GM18951 (cell line): ENCODE data around the gene COL26A1.
"Not testable (repeated sequence)": the region's sequence is repeated elsewhere in the genome, so short reads cannot be mapped to it uniquely, and the experiment has no call there.

ENCODE experiments used
- POLR2A ChIP-seq: IDR thresholded peaks from 4 replicates; pipeline ENCODE4 v1.6.1; 2011; ENCODE audit warnings: mild to moderate bottlenecking; ENCODE audit not compliant: insufficient read length, insufficient read depth; ENCODE audit errors: extremely low read depth
- in situ Hi-C: fragments of 300-500 bp; cut with MboI; formaldehyde crosslinking; loops from one replicate; pipeline ENCODE4 v1.12.0; 2022; ENCODE audit warnings: low sequenced_read_pairs, mixed read lengths, inconsistent platforms; ENCODE audit not compliant: unreplicated experiment

The COL26A1 gene

DNA sequence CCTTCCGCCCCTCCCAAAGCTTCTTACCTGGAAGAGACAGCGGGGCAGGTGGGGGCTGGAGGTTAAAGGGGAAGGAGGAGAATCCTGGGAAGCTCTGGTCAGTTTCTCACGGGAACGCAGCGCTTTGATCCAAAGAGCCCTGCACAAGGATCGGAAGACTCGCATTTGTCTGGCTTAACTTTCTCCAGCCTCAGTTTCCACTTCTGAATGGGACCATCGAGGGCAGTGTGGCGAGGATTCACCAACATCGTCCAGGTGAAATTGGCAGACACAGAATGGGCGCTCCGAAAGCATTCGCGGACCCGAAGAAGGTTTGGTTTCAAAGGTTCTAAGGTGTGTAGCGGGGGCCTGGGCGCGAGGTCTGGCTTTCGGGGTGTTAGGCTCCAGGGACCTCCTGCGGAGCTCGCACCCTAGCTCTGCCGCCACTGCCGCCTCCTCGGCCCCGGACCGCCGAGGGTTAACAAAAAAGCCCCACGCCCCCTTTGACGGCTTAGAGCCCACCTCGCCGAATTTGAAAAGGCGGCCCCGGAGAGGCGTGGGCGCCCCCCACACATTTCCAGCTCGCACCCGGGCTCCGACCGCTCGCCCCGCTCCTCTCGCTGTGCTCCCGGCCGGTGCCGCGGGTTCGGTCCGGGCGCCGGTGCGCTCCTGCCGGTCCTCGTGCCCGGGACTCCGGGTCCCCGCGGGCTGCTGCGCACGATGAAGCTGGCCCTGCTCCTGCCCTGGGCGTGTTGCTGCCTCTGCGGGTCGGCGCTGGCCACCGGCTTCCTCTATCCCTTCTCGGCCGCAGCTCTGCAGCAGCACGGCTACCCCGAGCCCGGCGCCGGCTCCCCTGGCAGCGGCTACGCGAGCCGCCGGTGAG lies at the start of gene COL26A1:
TSS of gene COL26A1 (plus strand) at position 542 of the 862 bp plus-strand sequence. CDS start at position 700, 158 bp downstream.
- in situ Hi-C loops = loop anchor here (10.0 kb wide), 1 partner anchor 82 kb away; no protein-coding TSS in a partner anchor
- no peak for TF ChIP-seq POLR2A

DNA sequence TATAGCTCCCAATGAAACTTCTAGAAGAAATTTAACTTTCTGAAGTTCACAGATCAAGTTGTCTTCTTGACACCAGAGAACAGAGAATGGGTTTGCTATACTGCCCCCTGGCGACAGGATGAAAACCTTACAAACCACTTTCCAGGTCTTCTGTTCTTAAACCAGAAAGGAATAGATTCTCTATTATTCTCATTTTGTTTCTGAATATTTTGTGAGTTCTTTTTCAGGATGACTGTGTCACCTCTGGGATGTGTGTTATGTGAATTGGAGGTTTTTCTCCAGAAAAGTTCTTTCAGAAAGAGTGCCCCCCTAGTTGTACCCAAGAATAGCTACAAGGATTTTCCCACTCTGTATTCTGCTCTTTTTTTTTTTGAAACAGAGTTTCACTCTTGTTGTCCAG lies 47.3 kb upstream of the COL26A1 start:
- no peak for TF ChIP-seq POLR2A
- in situ Hi-C loops = no loop called here

DNA sequence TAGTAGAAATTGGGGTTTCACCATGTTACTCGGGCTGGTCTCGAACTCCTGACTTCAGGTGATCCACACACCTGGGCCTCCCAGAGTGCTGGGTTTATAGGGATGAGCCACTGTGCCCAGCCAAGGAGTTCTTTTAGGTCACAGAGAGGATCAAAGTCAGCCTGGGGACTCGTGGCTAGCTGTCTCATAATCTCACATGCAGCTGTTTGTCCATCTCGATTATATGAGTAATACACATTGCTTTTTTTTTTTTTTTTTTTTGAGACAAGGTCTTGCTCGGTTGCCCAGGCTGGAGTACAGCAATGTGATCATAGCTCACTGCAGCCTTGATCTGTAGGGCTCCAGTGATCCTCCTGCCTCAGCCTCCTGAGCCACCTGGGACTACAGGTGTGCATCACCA lies 43.3 kb upstream of the COL26A1 start:
- in situ Hi-C loops = no loop called here
- TF ChIP-seq POLR2A = no peak

DNA sequence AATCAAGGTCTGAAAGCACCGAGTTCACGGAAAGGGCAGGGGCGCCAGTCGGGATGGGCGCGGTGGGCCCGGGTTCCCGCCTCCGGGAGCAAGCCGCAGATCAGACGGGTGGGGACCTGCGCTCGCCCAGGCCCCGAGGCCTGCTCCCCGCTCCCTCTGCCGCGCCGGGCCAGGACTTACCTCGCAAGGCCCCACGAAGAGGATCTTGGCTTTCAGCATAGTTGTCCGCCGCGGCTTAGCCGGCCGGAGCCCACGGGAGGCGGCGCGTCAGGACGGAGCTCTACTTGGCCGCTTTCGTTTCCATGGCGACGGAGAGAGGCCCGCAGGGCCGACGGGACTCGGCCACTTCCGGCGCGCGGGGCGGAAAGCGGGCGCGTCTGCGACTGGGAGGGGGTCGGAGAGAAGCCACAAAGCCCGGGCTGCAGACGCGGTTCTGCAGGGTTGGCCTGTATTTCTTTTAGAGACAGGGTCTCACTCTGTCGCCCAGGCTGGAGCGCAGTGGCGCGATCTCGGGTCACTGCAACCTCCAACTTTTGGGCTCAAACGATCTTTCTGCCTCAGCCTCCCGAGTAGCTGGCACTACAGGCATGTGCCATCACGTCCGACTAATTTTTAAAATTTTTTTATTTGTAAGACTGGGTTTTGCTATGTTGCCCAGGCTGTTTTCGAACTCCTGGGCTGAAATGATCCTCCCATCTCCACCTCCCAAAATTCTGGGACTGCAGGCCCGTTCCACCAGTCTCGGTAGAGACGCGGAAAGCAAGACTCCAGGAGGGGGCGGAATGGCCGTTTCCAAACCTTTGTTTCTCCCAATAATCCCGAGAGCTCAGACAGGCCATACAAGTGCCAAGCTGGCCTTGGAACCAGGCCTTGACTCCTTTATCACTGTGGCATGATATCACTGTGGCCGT lies 40.9 kb upstream of the COL26A1 start, which contains the start of gene IFT22:
TSS of gene IFT22 (minus strand) at position 322 of the 911 bp plus-strand sequence. CDS start at position 219, 103 bp downstream.
- in situ Hi-C loops = no loop called here
- TF ChIP-seq POLR2A = peak; percentile 73

DNA sequence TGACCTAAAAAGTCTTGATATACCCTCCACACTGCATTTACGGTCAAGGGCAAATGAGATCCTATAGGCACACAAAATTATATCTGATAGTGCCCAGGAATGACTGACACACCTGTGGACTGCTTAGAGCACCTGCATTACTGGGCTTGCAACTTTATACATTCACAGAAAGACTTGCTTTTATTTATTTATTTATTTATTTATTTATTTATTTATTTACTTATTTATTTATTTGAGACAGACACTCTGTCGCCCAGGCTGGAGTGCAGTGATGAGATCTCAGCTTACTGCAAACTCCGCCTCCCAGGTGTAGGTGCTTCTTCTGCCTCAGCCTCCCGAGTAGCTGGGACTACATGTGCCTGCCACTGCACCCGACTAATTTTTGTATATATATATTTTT lies 34.5 kb upstream of the COL26A1 start:
- in situ Hi-C loops = no loop called here

DNA sequence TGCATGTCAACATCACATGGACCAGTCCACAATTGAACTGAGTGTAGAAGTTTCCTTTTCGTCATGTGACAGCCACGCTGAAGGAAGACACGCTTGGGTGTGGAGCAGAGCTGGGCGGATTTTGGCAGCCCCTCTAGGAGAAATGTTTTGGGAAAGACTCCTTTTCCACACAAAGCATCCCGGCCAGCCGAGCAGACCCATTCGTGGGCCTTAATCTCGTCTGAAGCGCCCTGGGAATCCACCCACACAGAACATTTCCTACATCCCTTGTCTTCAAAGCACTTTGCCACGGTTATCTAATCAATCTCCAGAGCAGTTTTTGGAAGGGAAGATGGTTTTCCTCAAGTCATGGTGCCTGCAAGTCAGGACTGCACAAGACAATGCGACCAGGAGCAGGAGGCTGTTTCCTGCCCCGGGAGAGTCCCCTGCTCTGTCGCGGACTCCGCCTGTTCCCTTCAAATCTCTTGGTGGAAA lies 32.6 kb upstream of the COL26A1 start:
- no peak for TF ChIP-seq POLR2A
- in situ Hi-C loops = no loop called here

More for the DNA sequence above, 34.5 kb upstream of the COL26A1 start:
- TF ChIP-seq POLR2A = no peak

DNA sequence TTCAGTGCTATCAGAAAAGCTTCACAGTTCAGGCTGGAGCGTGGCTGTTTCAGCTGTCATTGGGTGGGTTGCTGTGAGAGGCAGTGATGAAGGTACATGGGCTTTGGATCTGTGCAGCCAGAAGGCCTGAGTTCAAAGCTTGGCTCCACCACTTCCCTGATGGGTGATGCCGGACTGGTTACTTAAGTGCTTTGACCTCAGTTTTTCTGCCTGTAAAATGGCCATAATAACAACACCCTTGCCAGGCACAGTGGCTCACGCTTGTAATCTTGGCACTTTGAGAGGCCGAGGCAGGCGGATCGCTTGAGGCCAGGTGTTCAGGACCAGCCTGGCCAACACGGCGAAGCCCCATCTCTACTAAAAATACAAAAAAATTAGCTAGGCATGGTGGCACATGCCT lies 30.6 kb upstream of the COL26A1 start:
- in situ Hi-C loops = no loop called here

DNA sequence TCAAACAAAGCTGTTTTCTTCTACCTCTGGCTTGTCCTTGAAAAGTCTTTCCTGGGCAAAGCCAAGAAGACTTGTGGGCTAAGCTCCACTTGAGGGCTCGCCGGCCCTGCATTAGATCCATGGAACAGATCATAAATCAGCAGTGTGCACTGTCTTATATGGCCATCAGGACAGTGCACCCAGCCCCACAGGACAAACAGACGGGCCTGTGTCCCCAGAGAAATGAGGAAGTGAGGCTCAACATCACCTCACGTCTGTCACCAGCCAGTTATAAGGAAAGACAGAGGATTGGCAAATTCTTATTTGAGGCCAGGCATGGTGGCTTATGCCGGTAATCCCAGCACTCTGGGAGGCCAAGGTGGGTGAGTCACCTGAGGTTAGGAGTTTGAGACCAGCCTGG lies 28.8 kb upstream of the COL26A1 start:
- no peak for TF ChIP-seq POLR2A

More for the DNA sequence above, 30.6 kb upstream of the COL26A1 start:
- no peak for TF ChIP-seq POLR2A

DNA sequence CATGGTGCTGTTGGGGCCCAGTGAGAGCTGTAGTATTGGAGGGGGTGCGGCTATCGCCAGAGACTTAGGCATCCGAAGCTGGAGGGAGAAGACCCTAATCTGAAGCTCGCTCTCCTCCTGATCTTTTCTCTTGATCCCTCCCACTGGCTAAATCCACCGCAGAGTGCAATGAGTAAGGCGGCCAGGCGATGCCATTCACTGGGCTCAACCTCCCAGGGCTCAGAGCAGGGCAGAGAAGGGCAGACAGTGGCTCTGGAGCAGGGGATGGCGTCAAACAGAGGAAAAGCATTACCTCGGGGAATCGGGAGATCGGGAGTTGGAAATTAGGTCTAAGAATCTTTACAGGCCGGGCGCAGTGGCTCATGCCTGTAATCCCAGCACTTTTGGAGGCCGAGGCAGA lies 22.3 kb upstream of the COL26A1 start:
- no peak for TF ChIP-seq POLR2A
- in situ Hi-C loops = no loop called here

More for the DNA sequence above, 28.8 kb upstream of the COL26A1 start:
- in situ Hi-C loops = no loop called here

DNA sequence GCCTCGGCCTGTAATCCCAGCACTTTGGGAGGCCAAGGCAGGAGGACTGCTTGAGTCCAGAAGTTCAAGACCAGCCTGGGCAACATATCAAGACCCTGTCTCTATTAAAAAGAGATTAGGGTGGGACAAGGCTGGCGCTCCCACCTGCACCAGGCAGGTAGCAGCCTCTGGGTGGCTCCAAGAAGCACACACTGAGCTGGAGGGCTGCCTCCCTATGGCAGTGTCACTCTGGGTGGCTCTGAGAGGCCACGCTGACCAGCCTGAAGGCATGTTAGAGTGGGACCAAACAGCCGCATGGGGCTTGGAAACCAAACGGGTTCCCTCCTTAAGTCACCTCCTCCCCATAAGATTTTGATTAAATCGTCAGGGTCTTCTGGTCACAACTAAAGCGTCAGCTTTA lies 19.8 kb upstream of the COL26A1 start:
- no peak for TF ChIP-seq POLR2A
- in situ Hi-C loops = no loop called here

DNA sequence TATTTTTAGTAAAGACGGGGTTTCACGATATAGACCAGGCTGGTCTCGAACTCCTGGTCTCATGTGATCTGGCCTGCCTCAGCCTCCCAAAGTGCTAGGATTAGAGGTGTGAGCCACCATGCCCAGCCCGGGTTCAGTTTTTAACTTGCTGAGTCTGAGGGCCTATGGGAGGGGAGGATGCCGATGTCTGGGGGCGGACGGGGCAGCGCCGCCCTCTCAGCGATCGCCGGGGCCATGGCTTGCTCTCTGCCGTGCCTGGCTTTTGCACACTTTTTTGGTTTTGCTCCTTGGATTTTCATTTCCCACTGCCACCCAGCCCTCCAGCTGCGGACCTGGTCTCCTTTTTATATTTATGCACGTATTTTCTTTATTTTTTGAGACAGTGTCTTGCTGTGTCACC lies 15.2 kb upstream of the COL26A1 start:
- no peak for TF ChIP-seq POLR2A

DNA sequence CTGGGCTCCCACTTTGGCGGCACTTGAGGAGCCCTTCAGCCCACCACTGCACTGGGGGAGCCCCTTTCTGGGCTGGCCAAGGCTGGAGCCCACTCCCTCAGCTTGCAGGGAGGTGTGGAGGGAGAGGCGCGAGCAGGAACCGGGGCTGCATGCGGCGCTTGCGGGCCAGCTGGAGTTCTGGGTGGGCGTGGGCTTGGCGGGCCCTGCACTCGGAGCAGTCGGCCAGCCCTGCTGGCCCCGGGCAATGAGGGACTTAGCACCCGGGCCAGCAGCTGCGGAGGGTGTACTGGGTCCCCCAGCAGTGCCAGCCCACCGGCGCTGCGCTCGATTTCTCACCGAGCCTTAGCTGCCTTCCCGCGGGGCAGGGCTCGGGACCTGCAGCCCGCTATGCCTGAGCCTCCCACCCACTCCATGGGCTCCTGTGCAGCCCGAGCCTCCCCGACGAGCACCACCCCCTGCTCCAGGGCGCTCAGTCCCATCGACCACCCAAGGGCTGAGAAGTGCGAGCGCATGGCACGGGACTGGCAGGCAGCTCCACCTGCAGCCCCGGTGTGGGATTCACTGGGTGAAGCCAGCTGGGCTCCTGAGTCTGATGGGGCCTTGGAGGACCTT lies 14.1 kb upstream of the COL26A1 start:
- in situ Hi-C loops = not testable (repeated sequence)

More for the DNA sequence above, 15.2 kb upstream of the COL26A1 start:
- in situ Hi-C loops = no loop called here

DNA sequence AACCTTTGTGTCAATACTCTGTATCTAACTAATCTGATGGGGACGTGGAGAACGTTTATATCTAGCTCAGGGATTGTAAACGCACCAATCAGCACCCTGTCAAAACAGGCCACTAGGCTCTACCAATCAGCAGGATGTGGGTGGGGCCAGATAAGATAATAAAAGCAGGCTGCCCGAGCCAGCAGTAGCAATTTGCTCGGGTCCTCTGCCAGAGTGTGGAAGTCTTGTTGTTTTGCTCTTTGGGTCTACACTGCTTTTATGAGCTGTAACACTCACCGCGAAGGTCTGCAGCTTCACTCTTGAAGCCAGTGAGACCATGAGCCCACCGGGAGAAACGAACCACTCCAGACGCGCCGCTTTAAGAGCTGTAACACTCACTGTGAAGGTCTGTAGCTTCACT lies 13.4 kb upstream of the COL26A1 start:
- in situ Hi-C loops = not testable (repeated sequence)

DNA sequence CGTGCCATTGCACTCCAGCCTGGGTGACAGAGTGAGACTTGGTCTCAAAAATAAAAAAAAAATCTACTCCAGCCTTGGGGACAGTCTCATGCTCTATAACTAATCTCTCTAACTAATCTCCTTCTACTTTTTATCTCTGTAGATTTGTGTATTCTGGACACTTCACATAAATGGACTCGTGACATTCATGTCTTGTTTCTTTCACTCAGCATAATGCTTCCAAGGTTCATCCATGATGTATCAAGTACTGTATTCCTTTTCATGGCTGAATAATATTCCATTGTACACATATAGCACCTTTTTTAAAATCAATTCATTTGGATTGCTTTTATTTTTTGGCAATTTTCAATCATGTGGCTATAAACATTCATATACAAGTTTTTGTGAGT lies 9.8 kb upstream of the COL26A1 start:
- no peak for TF ChIP-seq POLR2A
- in situ Hi-C loops = no loop called here
